Non-pigmented ciliary epithelial cell (primary cell): ENCODE measurements around the gene CHIT1.
A peak's percentile ranks its signal among the peaks of the same experiment; 100 is the strongest.

ENCODE experiments used
- DNase-seq: peaks from one replicate; pipeline ENCODE4 v3.0.0-alpha.2; 2010; ENCODE audit warnings: low read depth

Gene CHIT1

GRCh38 chr1:203216274-203217138 lies 13.0 kb downstream of the CHIT1 start:
- no peak for DNase-seq

GRCh38 chr1:203215573-203215972 lies 13.9 kb downstream of the CHIT1 start:
- no peak for DNase-seq

GRCh38 chr1:203214871-203215270 lies 14.6 kb downstream of the CHIT1 start:
- DNase-seq, result no peak

- DNase-seq, result no peak
These were observed 16.3 kb downstream of the CHIT1 start for GRCh38 chr1:203213126-203213525.

DNA sequence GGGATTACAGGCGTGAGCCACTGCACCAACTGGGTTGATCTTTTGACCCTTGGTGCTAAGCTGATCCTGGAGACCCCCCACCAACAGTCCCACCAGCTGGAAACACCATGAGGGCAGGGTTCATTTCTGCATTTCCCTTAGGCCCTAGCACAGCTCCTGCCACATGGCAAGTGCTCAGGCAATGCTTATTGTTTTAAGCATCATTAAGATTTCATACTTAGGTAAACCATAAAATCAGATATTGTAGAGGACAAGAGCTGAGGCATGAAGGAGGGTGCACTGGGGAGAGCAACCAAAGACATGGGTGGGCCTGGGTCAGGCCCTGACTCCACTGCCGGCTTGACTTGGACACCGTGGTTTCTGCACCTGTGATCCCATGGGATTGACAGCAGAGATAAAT lies 17.7 kb downstream of the CHIT1 start:
- no peak for DNase-seq

- DNase-seq, result no peak
These were observed 18.5 kb downstream of the CHIT1 start for GRCh38 chr1:203210988-203211387.

DNA sequence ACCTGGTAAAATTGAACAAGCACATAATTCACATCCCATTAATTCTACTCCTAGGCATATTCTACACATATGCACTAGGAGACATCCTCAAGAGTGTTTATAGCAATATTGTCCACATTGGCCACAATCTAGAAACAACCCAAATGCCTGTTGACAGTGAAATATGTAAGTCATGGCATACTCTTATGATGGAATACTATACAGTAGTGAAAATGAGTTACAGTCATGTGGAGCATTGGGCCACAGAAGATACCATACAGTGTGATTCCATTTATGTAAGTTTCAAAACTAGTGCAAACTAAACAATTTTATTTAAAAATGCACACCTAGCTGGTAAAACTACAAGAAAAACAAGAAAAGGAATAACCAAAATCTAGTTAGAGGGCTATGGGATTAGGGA lies 19.1 kb downstream of the CHIT1 start:
- DNase-seq, result no peak

DNA sequence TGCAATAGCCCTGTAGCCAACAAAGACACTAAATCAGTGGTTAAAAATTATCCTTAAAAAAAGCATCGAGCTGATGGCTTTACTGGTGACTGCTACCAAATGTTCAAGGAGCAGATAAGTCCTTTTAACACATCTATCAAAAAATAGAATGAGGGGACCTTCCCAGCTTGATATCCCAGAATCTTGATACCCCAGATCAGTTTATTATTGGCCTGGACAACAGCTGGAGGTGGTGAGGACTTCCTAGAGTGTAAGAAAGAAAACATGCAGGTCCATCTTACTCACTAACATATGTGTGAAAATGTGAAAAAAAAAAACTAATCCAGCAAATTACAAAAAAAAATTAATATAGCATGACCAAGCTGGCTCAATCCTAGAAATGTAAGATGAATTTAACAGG lies 21.3 kb downstream of the CHIT1 start:
- no peak for DNase-seq

DNA sequence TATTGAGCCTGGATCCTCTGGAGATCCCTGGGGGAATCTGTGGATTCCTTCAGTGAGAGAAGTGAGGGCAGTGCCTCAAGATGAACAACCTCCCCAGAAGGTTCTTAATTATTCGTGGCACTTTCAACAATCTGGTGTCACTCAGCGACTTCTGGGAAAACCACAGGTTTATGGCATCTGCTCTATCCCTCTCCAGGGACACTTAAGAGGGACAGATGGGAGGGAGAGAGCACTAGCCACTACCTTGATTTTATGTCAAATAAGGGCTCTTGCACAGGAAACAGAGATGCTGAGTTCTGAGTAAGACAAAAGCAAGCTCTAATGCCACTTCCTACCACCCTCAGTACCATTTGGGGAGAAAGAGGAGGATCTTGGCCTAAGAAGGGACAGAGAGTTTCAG lies 21.7 kb downstream of the CHIT1 start:
- DNase-seq, result no peak

DNA sequence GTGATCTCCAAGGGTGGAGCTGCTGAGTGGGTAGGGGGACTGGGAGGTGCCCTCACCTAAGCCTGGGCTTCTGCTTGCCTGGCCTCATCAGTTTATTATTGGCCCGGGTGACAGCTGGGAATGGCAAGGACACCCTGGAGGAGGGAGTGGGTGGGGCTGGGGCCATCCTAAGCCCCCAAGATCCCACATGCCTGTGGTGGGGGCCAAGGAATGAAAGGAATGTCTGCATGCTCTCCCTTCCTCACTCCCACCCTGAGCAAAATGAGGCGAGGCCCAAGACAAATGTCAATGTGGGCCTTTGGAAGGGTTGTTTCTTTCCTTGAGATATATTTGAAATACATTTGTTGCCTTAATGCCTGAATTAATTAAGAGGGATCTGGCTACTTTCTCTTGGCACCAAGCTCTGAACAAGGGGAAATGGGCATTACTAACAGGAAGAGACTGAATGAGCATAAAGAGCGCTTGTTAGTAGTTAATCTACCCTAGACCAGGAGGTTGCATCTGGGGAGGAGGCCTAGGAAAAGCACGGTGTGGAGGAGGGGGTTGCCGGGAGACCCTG lies 23.3 kb downstream of the CHIT1 start:
- no peak for DNase-seq

DNA sequence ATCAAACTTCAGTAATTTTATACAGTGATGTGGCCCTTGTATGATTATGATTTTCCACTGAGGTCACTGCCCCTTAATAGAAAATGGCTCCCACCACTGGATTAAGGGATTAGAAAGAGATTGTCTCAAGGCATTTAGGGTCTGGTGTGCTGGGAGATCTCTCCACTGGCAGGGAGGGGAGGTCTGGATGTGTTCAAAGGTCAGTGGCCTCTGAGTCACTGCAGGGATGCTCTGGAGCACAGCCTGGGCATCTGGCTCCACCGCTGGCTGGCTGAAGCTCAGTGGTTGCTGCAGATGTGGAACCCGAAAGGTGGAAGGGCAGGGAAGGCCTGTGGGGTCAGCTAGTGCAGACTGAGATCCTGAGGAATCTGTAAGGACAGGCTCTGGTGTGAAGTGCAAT lies 24.7 kb downstream of the CHIT1 start:
- DNase-seq, result no peak

- DNase-seq, result peak; percentile 32
These were observed 26.8 kb downstream of the CHIT1 start for GRCh38 chr1:203202431-203203245.

DNA sequence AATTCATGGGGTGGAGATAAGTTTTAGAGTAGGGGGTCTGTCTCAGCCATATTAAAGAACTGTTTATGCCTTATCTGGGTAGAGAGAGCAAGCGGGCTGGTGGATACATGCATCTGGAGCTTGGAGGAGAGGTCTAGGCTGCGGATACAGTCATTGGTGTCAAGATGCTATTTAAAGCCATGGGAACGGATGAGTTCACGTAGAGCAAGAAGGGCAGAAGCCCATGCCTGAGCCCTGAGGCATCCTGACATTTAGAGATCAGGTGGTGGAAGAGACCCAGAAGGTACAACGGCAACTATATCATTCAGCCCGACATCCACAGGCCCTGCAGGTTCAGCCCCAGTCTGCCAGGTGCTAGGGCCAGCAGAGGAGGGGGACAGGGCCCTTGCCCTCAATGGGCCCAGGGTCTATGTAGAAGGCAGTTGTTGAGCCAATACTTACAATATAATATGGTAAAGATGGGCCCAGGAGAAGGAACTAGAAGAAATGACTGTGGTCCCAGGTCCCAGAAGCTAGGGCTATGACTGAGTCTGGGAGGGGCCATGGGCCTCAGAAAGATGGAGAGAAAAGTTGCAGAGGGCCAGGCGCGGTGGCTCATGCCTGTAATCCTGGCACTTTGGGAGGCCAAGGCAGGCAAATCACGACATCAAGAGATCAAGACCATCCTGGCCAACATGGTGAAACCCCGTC lies 27.8 kb downstream of the CHIT1 start:
- no peak for DNase-seq

GRCh38 chr1:203200916-203201315 lies 28.6 kb downstream of the CHIT1 start:
- no peak for DNase-seq

GRCh38 chr1:203199816-203200571 lies 29.5 kb downstream of the CHIT1 start:
- no peak for DNase-seq

GRCh38 chr1:203199481-203199815 lies 30.0 kb downstream of the CHIT1 start:
- DNase-seq, result no peak

- DNase-seq, result no peak
These were observed 30.5 kb downstream of the CHIT1 start for GRCh38 chr1:203199002-203199401.

DNA sequence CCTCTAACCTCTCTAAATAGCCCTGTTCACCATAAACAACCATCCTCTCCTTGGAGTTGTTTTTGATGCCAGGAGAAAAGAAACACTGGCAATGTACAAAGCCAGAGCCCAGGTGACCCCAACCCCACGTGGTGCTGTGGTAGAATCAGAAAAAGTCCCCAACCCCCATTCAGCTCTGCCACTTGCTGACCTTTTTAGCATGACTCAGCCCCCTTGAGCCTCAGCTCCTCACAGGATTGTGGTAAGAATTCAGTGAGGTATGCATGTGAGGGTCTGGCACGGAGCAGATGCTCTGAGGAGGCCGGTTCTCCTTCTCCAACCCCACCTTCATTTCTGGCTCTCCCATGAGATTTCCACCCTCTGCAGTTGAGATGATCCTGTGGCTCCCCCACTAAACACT lies 31.8 kb downstream of the CHIT1 start:
- DNase-seq, result peak; percentile 48

- no peak for DNase-seq
These were observed 33.1 kb downstream of the CHIT1 start for GRCh38 chr1:203196371-203196770.

DNA sequence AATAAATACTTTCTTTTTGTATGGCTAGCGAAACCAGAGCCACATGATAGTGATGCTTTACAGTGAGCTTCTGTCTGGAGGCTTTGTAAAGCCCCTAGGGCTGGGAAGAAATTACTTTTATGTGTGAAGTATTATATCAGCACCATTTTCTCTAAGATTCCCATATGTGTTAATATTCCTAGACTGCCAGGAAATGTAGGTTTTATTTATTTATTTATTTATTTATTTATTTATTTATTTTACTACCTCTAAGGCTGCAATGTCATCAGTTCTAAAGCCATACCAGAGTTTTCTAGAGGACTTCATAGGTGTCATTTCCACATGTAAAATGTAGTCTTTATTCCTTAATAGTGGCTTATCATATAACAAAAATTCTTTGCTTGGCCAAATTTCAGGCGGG lies 38.5 kb downstream of the CHIT1 start:
- no peak for DNase-seq

GRCh38 chr1:203189951-203190352 lies 39.5 kb downstream of the CHIT1 start:
- no peak for DNase-seq
